ENCODE measurements around the gene LRP6.

LRP6 gene

GRCh38 chr12:12278899-12279298 lies 12.1 kb upstream of the LRP6 start:
- no peak overlapping the region for H3K4me3 ChIP-seq (ENCODE audit: low read length)
- DNase-seq (ENCODE audit: low read depth): no peak
- TF ChIP-seq CTCF (IDR thresholded peaks at IDR 0.05; ENCODE audit: insufficient read depth, low read depth, low read length, missing control alignments): no peak

GRCh38 chr12:12275874-12276273 lies 9.0 kb upstream of the LRP6 start:
- TF ChIP-seq CTCF (IDR thresholded peaks at IDR 0.05; ENCODE audit: insufficient read depth, low read depth, low read length, missing control alignments): no peak
- no peak for DNase-seq (ENCODE audit: low read depth)
- H3K4me3 ChIP-seq (ENCODE audit: low read length): no peak overlapping the region

- no peak for TF ChIP-seq CTCF (IDR thresholded peaks at IDR 0.05; ENCODE audit: insufficient read depth, low read depth, low read length, missing control alignments)
- H3K4me3 ChIP-seq (ENCODE audit: low read length): no peak overlapping the region
- no peak for DNase-seq (ENCODE audit: low read depth)
Measured at GRCh38 chr12:12273291-12273957, 6.6 kb upstream of the LRP6 start.

- DNase-seq (ENCODE audit: low read depth): no peak
- no peak overlapping the region for H3K4me3 ChIP-seq (ENCODE audit: low read length)
- no peak for TF ChIP-seq CTCF (IDR thresholded peaks at IDR 0.05; ENCODE audit: insufficient read depth, low read depth, low read length, missing control alignments)
Measured at GRCh38 chr12:12272869-12273268, 6.0 kb upstream of the LRP6 start.

- no peak for DNase-seq (ENCODE audit: low read depth)
Measured at GRCh38 chr12:12270226-12270625, 3.4 kb upstream of the LRP6 start.

GRCh38 chr12:12267742-12268200 lies 927 bp upstream of the LRP6 start:
- no peak for DNase-seq (ENCODE audit: low read depth)
- TF ChIP-seq CTCF (IDR thresholded peaks at IDR 0.05; ENCODE audit: insufficient read depth, low read depth, low read length, missing control alignments): no peak
- H3K4me3 ChIP-seq (ENCODE audit: low read length): peak overlapping the region; percentile 80

More at GRCh38 chr12:12270226-12270625, 3.4 kb upstream of the LRP6 start:
- TF ChIP-seq CTCF (IDR thresholded peaks at IDR 0.05; ENCODE audit: insufficient read depth, low read depth, low read length, missing control alignments): no peak
- H3K4me3 ChIP-seq (ENCODE audit: low read length): no peak overlapping the region

GRCh38 chr12:12266389-12266872 lies 413 bp downstream of the LRP6 start:
- no peak for TF ChIP-seq CTCF (IDR thresholded peaks at IDR 0.05; ENCODE audit: insufficient read depth, low read depth, low read length, missing control alignments)
- DNase-seq (ENCODE audit: low read depth): no peak
- peak overlapping the region; percentile 80 for H3K4me3 ChIP-seq (ENCODE audit: low read length)

Measured in epithelial cell of esophagus (primary cell).